ENCODE results near the gene ZNF280B. TPM values are rescaled to one million over a fixed set of nuclear protein-coding genes. Genes with fewer than 3 reads are reported as not detected.
"Not testable (repeated sequence)": the region's sequence is repeated elsewhere in the genome, so short reads cannot be mapped to it uniquely, and the experiment has no call there.

ZNF280B gene
- total and polyA plus RNA-seq, 10 of the 15 experiments (the other 5 are each of a cell fraction or from before 2014, with no cell fraction given) = 0.28 to 2.2 (median 1.1) TPM

DNA sequence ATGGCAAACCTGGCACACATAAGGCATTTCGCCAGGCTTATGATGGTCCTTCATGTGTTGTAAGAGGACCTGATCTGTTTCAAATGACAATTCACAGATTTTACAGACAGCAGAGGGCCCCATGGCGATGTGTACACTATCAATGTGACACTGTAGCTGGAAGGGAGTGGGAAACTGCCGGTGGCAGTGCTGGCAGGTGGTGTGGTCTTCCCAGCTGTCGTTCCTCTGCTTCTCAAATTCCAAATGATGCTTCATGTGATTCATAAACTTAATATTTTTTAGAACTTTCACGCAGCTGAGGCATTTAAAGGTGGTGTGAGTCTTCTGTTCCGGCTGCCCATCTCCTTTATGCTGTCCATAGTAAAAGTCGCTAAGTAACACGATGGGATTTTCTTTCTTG is 5.9 kb upstream of the ZNF280B start:
- SMC1A ChIA-PET (ENCODE audit: uncharacterized antibody, unreplicated experiment); ATAC-seq; FAIRE-seq; RAD21 ChIA-PET (ENCODE audit: unreplicated experiment); BruUV-seq (replicated peaks); H3K79me2 ChIP-seq (ENCODE audit: control insufficient read depth, insufficient read depth, low read length); H3K27ac ChIP-seq (ENCODE audit: control insufficient read depth, insufficient read depth); H4K20me1 ChIP-seq (ENCODE audit: control insufficient read depth, insufficient read depth); H3K4me1 ChIP-seq (ENCODE audit: control insufficient read depth, insufficient read depth, low read length); H3K4me3 ChIP-seq; POLR2A ChIA-PET; DNase-seq (ENCODE audit: low read depth, low spot score); intact Hi-C loops (cut with micrococcal nuclease; ENCODE audit: unreplicated experiment); CTCF ChIA-PET; H3K9me3 ChIP-seq (replicated peaks; ENCODE audit: control insufficient read depth, insufficient read depth, low read length); in situ Hi-C loops (cut with MboI); H3K27me3 ChIP-seq (replicated peaks in 1 of 2; ENCODE audit: control insufficient read depth in 2 of 2, insufficient read depth in 2 of 2, low read length in 1 of 2); H3K4me2 ChIP-seq (ENCODE audit: control insufficient read depth, insufficient read depth); H3K9ac ChIP-seq (ENCODE audit: control insufficient read depth, insufficient read depth, low read length); H2AFZ ChIP-seq (ENCODE audit: control insufficient read depth, low read depth, low read length); H3K36me3 ChIP-seq (ENCODE audit: control insufficient read depth in 2 of 2, insufficient read depth in 2 of 2, low read length in 1 of 2): not testable (repeated sequence)
- 35% methylated on average over 8 of the region's 8 CpGs for WGBS (ENCODE audit: insufficient coverage, insufficient replicate concordance, low lambda C conversion rate, missing lambda C conversion rate)

DNA sequence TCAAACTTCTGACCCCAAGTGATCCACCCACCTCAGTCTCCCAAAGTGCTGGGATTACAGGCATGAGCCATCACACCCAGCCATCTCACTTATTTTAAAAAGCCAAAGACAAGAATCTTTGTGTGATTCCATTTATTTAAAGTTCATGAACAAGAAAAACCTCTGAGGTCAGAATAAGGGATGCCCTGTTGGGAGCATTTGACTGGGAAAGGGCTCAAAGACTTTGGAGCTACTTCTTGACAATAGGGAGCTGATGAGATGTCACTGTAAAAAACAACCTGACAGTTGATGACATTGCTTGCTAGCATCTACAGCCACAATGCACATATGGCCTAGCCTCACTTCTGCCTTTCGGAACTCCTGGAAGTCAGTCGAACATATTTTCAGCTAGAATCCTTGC is 5.1 kb upstream of the ZNF280B start:
- ChIA-PET RAD21 (ENCODE audit: unreplicated experiment) (no interaction called here), POLR2A (no interaction called here), CTCF (no interaction called here), SMC1A (ENCODE audit: uncharacterized antibody, unreplicated experiment) (no interaction called here)
- in situ Hi-C loops (cut with MboI) (no loop called here), intact Hi-C loops (cut with micrococcal nuclease; ENCODE audit: unreplicated experiment) (no loop called here)
- H3K9ac ChIP-seq (ENCODE audit: control insufficient read depth, insufficient read depth, low read length) = no peak overlapping the region
- no peak overlapping the region for H3K27ac ChIP-seq (ENCODE audit: control insufficient read depth, insufficient read depth)
- no peak for ATAC-seq
- no peaks in the 10 kb centered on the region for H4K20me1 ChIP-seq (ENCODE audit: control insufficient read depth, insufficient read depth)
- no peak overlapping the region for H3K4me3 ChIP-seq
- H3K36me3 ChIP-seq (ENCODE audit: control insufficient read depth in 2 of 2, insufficient read depth in 2 of 2, low read length in 1 of 2) = no peaks in the 10 kb centered on the region
- BruUV-seq (replicated peaks) = no TSS peak
- H3K9me3 ChIP-seq (replicated peaks; ENCODE audit: control insufficient read depth, insufficient read depth, low read length) = no peaks in the 10 kb centered on the region
- H3K79me2 ChIP-seq (ENCODE audit: control insufficient read depth, insufficient read depth, low read length) = no peaks in the 10 kb centered on the region
- H3K4me2 ChIP-seq (ENCODE audit: control insufficient read depth, insufficient read depth) = no peak overlapping the region
- H2AFZ ChIP-seq (ENCODE audit: control insufficient read depth, low read depth, low read length) = no peak overlapping the region
- DNase-seq (ENCODE audit: low read depth, low spot score) = no peak
- H3K27me3 ChIP-seq (replicated peaks in 1 of 2; ENCODE audit: control insufficient read depth in 2 of 2, insufficient read depth in 2 of 2, low read length in 1 of 2) = no peaks in the 10 kb centered on the region
- no peak for FAIRE-seq
- WGBS (ENCODE audit: insufficient coverage, insufficient replicate concordance, low lambda C conversion rate, missing lambda C conversion rate) = 60% methylated on average over 2 of the region's 2 CpGs
- no peaks in the 10 kb centered on the region for H3K4me1 ChIP-seq (ENCODE audit: control insufficient read depth, insufficient read depth, low read length)
- no peak for TF ChIP-seq TARDBP (IDR thresholded peaks at IDR 0.05; ENCODE audit: borderline replicate concordance)
- no peak for TF ChIP-seq FOXK2 (IDR thresholded peaks at IDR 0.05)
- TF ChIP-seq NRF1 (conservative IDR thresholded peaks at IDR 0.05; ENCODE audit: low read depth, low read length) = no peak
- TF ChIP-seq ZBED1 (IDR thresholded peaks at IDR 0.05; ENCODE audit: borderline replicate concordance) = no peak
- no peak for TF ChIP-seq TCF7 (IDR thresholded peaks at IDR 0.05; ENCODE audit: borderline replicate concordance)
- TF ChIP-seq IKZF2 (IDR thresholded peaks at IDR 0.05) = no peak
- no peak for TF ChIP-seq MTA2 (IDR thresholded peaks at IDR 0.05; ENCODE audit: low read depth)
- TF ChIP-seq STAT3 (IDR thresholded peaks at IDR 0.05; ENCODE audit: low read depth, low read length) = no peak
- no peak for TF ChIP-seq POLR2A (IDR thresholded peaks at IDR 0.05; ENCODE audit: low read depth, low read length)
- no peak for TF ChIP-seq POLR2AphosphoS5 (IDR thresholded peaks at IDR 0.05; ENCODE audit: low read length)
- TF ChIP-seq EED (IDR thresholded peaks at IDR 0.05; ENCODE audit: low read depth) = no peak

Measured in GM12878 (cell line).